ENCODE data around the gene KCNRG.
A peak's percentile ranks its signal among the peaks of the same experiment; 100 is the strongest.
"Not testable (repeated sequence)": the region's sequence is repeated elsewhere in the genome, so short reads cannot be mapped to it uniquely, and the experiment has no call there.

KCNRG gene, protein sequence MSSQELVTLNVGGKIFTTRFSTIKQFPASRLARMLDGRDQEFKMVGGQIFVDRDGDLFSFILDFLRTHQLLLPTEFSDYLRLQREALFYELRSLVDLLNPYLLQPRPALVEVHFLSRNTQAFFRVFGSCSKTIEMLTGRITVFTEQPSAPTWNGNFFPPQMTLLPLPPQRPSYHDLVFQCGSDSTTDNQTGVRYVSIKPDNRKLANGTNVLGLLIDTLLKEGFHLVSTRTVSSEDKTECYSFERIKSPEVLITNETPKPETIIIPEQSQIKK

DNA sequence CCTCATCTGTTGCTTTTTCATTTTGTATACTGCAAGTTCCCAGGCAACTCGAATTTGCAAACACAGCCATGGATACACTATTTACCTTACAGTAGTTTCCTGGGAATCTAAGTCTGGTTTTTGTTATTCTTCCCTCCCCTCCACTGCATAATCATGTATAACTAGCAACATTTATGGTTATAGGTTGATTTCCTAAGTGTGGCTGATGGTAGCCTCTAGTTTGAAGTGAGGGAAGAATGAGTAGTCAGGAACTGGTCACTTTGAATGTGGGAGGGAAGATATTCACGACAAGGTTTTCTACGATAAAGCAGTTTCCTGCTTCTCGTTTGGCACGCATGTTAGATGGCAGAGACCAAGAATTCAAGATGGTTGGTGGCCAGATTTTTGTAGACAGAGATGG is at the start of gene KCNRG:
TSS of gene KCNRG (plus strand) at position 187 of the 400 bp plus-strand sequence. CDS start at position 237, 50 bp downstream.
- no peak for DNase-seq

DNA sequence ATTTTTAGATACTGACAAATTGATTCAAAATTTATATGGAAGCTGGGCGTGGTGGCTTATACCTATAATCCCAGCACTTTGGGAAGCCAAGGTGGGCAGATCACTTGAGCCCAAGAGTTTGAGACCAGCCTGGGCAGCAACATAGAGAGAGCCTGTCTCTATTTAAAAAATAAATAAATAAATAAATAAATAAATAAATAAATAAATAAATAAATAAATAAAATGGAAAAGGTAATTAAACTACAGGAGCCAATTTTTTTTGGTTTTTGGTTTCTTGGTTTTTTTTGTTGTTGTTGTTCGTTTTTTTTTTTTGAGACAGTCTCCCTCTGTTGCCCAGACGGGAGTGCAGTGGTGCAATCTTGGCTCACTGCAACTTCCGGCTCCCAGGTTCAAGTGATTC is 47.8 kb upstream of the KCNRG start:
- no peak for DNase-seq

DNA sequence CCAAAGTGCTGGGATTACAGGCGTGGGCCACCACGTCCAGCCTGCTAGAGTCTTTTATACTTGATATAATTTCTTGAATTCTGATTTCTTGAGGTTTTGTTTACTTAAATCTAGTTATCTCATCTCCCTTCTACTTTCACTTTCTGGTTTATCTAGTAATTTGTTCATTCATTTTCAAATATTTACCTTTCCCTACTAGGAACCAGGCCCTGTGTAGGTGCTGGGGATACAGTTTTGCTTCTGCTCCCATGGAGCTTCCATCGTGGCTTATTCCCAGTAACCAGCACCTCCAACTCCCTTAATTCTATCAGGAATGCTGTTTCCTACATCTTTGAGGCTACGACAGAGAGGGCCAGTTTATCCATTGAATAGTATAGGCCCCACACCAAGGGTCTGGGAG is 42.5 kb upstream of the KCNRG start:
- DNase-seq, result no peak

DNA sequence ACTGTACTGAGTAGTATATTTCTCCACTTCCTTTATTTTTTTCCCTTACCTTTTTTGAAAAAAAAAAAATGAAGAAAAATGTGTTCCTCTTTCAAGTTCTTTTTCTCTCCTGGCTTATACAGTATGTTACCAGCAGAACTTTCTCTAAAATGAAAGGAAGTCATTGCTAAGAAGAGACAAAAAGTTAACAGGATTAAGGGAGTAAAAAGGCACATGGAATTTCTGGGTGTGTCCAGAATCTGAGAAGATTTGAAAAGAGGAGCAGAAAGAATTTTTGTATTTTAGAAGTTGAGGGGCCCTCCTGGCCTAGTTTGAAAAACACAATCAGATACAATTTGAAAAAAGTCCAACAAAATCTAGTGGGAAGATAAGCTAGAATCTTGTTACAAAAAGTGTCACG is 39.4 kb upstream of the KCNRG start:
- DNase-seq, result no peak

DNA sequence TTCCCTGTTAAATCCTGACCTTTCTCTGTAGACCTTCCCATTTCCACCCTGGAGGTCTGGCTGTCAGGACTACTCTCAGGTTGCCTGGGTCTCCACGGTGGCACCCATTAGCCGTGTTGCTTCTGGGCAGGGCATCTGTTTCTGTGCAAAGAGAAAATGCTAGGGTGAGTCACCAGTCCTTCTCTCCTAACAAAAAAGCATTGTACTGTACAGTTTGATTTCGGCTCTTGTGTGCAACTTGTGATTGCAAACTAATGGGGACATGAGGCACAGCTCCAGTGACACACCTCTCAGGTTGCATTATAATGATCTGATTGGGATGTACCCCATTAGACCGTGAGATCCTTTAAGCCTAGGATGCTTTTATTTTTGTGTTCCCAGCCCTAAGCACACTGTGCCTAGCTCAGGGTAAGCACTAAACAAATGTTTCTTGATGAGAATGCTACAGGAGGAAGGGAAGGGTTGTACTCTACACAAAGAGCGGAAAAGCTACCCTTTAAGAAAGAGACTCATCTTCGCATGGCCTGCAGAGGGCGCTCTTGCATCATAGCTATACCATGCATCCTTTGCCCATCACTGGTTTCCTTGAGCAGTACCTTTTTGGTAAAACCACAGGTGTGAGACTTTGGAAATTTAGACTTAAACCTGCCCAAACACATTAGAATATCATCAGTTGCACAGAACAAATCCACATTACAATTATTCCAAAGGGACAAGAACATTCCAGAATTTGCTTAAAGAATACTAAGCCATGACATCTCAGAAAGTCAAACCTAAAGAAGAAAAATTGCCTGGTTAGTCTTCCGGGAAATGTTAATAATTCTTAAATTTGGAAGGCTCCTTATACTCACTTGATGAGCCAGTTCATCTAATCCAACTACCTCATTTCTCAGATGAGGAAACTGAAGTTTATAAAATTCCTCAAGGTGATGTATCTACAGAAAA is 38.7 kb upstream of the KCNRG start:
- DNase-seq, result peak; percentile 31

DNA sequence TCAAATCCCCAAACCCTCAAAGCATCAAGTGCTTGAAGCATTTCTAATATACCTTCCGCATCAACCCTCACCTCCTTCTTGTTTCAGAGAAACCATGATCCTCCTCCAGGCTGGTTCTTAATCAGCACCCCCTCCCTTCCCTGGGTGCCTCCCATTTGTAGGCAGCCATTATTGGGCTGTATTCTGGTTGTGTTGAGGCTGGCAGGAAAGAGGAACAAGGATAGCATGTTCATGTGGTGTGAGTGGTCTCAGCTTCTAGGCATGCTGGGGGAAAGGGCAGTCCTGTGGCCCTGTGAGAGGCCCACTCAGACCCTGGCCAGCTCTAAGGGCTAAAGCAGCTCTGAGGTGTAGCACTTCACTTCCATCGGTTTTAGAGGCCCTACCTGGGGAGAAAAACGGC is 37.3 kb upstream of the KCNRG start:
- DNase-seq, result no peak

DNA sequence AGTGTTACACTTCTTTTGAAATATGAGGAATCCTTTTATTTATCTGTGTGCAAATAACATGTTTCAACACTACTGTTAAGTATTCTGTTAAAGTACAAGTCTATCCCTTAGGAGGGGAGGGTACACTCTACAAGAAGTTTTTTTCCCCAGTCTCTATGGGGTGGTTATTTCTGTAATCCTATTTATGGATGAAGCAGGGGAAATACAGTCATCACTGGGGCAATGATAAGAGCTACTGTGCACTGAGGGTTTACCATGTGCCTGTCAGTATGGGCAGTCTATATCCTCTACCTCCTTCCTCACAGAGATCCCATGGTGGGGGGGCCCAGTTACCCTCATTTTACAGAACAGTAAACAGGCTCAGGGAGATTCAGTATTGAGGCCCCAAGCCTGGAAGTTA is 35.0 kb upstream of the KCNRG start:
- DNase-seq, result no peak

DNA sequence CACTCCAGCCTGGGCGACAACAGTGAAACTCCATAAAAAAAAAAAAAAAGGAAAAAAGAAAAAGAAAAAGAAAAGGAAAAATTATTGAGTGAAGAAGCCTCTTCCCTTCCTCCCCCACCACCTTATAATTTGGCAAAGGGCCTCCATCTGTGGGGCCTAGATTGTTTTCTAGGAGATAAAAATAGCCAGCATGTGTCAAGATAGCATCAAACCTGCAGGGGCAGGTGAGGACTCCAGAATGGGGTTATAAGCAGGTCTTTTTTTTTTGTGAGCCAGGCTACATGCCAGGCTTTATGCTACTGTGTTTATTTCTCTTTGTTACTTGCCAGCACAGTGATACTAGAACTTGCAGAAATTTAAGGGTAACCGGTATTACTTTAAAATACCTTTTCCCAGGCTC is 30.1 kb upstream of the KCNRG start:
- no peak for DNase-seq

DNA sequence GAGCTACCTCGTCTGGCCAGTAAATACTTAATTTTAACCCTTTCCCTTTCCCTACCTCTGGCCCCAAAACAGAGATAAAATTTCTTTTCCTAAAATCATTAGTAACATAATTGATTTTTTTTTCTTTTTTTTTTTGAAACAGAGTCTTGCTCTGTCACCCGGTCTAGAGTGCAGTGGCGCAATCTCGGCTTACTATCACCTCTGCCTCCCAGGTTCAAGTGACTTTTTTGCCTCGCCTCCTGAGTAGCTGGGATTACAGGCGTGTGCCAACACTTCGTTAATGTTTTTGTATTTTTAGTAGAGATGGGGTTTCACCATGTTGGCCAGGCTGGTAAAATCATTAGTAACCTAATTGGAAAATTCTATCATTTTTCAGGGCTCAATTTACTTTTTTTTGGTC is 28.8 kb upstream of the KCNRG start:
- no peak for DNase-seq

DNA sequence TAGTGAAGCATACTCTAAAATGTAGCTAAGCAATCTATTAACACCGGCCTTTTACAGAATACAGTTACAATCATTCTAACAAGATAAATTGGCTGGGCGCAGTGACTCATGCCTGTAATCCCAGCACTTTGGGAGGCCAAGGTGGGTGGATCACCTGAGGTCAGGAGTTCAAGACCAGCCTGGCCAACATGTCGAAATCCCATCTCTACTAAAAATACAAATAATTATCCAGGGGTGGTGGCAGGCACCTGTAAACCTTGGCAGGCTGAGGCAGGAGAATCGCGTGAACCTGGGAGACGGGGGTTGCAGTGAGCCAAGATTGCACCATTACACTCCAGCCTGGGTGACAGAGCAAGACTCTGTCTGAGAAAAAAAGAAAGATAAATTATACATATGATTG is 24.6 kb upstream of the KCNRG start:
- DNase-seq, result not testable (repeated sequence)

DNA sequence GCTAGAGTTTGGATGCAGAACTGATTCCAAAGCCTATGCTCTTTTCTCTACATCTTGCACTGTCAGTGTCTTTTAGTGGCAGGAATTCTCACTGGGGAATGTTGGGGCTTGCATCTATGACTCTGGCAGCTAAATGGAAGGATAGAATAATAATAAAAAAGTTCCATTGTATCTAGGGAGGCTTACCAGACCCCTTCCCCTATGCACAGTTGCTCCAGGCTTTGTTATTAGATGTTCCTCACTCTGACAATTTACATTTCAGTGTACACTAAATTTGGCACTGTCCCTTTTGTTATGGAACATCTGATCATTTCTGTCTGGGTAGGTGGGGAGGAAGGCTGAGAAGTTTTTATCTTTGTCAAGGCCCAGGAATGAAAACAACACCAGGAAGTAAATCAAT is 22.1 kb upstream of the KCNRG start:
- DNase-seq, result no peak

DNA sequence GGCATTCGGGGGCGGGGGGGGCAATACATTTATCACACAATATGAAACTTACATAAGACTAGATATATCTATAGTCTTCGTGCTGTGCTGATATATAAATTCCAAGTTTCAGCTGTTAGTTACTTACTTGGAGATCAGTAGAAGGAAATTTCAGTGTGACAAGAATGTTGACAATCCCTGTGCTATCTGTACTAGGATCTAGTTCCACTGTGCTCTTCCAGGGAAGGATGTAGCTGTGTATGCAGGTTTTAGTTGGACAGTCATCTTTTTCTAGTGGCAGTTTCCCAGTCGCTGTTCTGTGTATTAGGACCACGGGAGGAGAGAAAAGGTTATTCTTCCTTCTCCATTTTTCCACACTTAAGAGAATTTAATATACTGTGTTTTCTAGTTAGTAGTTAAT is 21.6 kb upstream of the KCNRG start:
- DNase-seq, result no peak

DNA sequence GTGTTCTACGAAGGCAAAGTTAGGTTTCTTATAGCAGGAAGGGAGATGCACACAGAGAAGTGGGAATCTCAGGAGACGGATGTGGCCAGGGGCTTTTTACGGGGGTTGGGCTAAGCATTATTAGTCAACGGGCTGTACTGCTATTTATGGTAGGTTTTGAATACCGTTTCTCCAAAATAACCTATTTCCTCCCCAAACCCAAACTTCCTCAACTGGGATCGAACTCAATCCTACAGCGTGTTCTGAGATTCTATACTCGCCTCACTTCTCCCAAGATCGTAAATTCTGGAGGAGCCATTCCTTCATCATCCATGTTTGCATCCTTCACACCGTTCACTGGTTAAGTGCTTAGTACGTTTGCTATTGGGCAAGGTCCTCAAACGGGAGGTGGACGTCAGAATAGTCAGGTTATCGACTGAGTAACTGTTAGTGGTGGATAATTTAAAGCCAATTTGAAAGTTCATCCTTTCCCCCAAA is 19.6 kb upstream of the KCNRG start:
- DNase-seq, result no peak

DNA sequence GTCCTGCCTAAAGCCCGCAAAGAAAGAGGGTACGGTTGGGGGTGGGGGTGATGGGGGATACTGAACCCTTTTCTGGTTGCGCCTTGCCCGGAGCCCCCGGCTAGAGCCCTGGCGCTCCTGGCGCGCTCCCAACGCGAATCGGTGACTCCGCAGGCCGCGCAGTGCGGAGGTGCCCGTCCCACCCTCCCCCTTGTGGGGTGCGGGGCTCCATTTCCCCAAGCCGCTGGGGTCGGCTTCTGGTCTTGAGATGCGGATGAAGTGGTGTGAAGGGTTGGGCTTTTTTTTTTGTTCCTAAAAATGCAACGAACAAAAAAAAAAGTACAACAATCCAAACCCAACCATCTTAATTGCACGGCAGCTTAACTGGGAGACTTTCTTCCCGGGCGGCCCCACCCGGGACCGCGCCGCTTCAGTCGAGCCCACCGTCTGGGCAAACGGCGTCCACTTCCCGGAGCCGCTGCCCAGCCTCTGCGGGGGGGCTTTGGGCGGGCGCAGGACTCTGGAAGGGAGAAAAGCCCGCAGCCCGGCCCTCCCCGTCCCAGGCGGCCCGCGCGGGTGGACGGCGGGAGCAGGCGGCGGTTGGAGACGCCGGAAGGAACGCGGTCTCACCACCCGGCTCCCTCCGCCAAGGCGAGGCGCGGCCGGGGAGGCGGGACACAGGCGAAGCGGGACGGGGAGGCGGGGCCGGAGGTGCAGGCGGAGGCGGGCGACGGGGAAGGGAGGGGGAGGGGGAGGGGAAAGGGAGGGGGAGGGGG is 18.9 kb upstream of the KCNRG start:
- DNase-seq, result peak; percentile 90

DNA sequence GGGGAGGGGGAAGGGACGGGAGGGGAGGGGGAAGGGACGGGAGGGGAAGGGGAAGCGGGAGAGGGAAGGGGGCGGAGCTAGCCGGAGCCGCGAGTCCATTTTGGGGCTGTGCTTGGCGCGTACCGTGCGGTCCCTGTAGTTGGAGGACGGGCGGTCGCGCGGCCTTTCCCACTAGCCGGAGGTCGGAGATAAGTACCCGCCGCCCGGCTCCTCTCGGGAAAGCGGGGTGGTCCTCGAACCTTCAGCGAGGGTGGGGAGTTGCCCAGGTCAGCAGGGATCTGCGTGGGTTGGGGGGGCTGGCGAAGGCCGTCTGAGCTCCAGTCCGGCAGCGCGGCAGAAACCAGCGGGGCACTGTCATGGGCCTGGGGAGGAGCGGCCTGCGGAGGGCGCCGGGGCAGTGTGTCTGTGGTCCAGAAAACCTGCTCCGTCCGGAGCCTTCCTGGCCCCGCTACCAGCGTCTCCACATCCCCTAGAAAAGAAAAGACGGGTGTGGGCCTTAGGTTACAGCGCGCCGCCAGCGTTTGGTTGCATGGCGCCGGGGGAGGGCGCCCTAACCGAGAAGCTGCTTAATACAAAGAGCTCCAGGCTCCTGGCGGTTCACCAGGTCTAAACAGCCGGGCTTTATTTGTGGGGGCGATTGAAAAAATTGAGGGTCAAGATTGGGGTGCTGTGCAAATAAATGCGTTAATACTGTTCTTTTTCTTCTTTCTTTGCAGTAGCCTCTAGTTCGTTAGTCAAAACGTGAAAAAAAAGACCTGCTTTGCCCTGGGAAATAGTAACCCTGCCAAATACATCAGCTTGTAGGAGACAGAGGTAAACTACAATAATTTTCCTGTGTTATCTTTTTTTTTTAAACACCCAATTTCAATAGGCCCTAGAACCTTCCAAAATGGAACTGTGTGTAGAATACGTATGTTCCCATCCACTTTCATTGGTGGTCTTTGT is 18.0 kb upstream of the KCNRG start, which contains the start of gene TRIM13:
TSS of gene TRIM13 (plus strand) at position 92 of the 945 bp plus-strand sequence. CDS start 14,899 bp downstream, outside the sequence.
- peak; percentile 90 for DNase-seq

DNA sequence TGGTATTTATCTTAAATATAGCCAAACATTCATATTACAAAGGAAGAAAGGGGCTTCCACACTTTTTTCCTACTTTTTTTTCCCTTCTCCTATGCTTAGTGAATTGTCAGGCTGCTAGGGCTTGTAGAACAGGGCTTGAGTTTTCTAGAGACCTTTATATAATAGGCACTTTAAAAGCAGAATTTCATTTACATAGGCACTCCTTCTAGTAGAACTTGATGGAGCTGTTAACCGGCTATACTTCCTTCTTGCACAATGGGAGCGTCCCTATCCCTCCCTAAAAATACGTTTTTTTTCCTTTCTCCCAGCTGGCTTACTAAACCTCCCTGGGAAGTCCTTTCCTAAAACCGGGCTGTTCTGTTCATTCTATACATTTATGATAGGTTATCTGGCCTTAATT is 17.3 kb upstream of the KCNRG start:
- no peak for DNase-seq

DNA sequence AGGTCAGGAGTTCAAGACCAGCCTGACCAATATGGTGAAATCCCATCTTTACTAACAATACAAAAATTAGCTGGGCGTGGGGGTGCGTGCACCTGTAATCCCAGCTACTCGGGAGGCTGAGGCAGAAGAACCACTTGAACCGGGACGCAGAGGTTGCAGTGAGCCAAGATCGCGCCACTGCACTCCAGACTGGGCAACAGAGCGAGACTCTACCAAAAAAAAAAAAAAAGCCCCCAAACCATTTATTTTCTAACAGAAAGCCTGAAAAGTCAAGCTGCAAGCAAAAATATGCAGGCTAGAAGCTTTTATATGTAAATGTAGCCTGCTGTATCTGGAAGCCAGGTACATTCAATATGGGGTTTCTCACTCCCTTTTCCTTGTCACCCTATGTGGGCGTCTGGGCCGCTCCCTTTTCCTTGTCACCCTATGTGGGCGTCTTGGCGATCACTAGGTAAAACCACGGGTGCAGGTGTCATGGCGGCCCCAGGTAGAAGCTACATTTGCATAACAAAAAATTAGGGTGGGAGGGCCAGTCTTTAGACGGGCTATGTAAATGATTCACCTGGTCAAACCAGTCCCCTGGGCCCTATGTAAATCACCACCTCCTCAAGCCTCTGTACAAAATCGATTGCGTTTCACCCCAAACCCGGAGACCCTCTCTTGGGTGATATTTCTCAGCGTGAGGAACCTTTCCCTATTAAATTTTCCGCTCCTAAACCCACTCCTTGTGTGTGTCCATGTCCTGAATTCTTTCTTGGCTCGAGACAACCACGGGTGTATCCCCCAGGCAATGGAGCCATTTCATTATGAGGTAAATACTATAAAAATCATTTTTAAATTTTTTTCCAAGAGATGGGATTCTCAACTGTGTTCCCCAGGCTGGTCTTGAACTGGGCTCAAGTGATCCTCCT is 16.3 kb upstream of the KCNRG start:
- DNase-seq, result no peak

DNA sequence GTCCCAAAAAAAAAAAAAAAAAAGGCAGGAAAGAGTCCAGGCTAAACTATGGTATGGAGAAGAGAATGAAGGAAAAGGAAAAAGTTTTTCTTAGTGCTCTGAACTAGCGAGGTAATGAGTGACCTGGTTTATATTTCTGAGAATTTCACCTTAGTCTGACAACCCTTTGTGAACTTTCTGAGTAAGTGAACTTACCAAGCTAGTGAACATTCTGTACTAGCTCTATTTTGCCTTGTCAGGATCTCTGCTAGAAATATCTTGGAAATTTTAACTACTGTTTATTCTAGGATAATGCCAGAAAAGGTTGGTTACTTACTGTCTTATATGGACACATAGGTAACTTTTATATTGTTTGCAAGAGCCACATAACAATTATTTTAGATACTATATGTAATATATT is 14.0 kb upstream of the KCNRG start:
- no peak for DNase-seq

DNA sequence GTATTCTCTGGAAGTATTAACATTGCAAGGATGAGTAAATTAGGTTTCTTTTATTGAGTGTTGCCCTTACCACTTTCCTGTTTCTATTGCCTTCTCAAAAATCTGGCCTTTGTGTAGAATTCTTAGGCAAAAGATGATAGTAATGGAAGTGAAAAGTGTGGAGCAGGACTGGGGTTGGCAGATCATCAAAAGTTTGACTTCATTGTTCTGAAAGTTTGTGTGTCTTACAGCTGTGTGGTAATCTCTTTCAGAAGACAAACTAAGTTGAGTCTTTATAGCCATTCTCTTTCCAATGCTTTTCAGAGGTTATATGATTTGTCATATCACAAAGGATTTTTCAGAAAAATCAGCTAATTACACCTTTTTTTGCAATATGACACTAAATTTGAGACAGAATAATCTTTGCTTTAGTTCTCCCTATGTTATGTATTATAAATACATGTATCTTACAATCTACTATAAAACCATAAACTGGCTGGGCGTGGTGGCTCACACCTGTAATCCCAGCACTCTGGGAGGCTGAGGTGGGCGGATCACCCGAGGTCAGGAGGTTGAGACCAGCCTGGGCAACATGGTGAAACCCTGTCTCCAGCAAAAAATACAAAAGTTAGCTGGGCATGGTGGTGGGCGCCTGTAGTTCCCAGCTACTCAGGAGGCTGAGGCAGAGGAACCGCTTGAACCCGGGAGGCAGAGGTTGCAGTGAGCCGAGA is 8.7 kb upstream of the KCNRG start:
- DNase-seq, result no peak

DNA sequence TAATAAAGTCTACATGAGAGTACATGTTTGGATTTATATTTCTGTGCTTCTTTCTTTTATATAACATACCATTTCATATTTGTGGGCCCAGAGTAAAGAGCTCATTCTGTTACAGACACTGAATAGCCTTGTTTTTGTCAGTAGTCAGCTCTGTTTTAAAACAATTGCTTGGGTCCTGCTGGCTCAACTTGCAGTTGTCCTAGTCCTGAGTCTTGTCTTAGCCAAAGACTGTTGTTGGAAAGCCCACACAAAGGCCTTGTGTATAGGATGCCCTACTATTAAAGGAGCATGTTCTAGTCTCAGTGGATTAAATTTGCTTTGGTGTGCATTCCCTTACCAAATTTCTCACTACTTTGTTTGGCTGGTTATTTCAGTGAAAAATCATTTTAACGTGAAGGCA is 3.8 kb upstream of the KCNRG start:
- no peak for DNase-seq

All from NK-92 treated with Interleukin-12 subunit alpha and Interleukin-12 subunit beta, amount 100 ng/mL, for 24 hours (cell line).